HPDE6-E6E7 (cell line): ENCODE measurements around the gene PTP4A2.
"Not testable (repeated sequence)": the region's sequence is repeated elsewhere in the genome, so short reads cannot be mapped to it uniquely, and the experiment has no call there.

Source experiments
- DNase-seq: peaks from one replicate; pipeline ENCODE4 v3.0.0; 2011; ENCODE audit warnings: missing footprints; ENCODE audit errors: extremely low spot score

Gene PTP4A2

DNA sequence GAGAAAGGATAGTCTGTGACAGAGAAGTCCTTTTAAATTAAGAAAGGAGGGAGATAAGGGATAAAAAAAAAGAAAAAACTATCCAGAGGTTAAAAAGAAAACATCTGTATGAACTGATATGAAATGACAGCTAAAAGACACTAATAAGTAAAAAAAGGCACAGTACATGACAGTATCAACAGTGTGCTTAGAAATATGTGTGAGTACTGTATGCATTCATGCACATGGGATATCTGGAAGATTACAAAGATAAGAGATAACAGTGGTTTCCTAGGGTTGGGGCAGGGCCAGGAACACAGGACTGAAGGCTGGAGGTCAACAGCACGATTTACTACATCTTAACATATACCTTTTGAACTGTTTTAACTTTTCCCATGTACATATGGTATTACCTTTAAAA is 13.3 kb downstream of the PTP4A2 start:
- no peak for DNase-seq

DNA sequence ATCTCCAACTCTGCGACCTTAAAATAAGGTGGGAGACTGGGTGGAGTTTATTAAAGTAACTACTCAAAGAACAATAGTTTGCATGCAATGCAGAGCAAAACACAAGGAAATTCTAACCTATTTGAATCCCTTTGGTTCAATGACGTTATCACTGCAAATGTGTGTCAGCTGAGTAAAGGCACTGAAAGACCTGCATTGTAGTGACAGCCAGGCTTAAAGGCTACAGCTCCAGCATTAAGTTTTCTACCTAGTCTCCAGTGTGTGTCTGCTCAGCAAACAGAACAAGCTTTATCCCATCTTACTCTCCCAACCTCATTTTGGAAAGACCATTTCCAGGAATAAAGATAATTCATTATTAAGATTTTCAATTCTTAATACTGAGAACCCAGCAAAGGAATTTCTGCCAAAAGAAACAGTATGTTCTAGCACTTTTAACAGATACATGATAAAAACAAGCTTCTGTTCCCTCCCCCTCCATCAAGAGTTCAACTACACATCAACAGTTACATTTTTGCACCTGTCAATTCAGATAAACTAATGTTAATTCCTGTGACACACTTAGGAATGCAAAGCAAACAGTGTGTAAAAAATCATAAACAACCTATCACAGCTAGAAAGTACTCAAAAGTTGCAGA is 14.2 kb downstream of the PTP4A2 start:
- no peak for DNase-seq

DNA sequence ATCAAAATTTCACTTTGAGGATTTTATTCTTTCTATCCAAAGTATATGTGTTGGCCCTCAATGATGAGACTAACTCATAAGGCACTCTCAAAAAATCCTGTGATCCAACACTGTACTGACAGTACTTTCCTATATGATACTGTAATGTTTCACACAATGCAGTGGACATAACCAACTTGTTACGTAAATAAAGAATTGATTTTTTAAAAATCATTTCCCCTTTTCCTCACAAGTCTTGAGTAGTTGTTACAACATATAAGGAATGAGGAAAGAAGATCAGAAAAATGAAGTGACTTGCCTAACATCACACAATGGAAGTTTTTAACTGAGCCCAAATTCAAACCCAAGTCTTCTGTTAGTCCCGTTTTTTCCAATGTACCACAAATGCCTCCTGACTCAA is 17.2 kb downstream of the PTP4A2 start:
- no peak for DNase-seq

DNA sequence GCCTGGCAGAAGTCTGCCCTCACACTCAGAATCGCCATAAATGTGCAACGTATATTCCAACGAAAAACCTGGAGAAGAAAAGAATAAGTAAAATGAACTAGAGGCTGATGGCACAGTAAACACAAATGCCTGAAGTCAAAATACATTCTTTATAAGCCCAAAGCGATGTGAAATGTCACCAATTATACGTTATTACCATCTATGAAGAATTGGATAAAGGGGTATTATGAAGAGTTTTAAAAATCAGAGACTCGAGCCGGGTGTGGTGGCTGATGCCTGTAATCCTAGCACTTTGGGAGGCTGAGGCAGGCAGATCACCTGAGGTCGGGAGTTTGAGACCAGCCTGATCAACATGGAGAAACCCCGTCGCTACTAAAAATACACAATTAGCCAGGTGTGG is 18.6 kb downstream of the PTP4A2 start:
- no peak for DNase-seq

DNA sequence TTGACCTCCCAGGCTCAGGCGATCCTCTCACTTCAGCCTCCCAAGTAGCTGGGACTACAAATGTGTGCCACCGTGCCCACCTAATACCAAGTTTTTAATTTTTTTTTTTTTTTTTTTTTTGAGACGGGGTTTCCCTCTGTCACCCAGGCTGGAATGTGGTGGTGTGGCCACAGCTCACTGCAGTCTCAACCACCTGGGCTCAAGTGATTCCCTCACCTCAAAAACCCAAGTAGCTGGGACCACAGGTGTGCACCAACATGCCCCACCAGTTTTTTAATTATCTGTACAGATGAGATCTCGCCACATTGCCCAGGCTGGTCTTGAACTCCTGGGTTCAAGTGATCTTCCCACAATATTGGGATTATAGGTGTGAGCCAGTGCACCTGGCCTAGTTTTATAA is 22.7 kb downstream of the PTP4A2 start:
- no peak for DNase-seq

DNA sequence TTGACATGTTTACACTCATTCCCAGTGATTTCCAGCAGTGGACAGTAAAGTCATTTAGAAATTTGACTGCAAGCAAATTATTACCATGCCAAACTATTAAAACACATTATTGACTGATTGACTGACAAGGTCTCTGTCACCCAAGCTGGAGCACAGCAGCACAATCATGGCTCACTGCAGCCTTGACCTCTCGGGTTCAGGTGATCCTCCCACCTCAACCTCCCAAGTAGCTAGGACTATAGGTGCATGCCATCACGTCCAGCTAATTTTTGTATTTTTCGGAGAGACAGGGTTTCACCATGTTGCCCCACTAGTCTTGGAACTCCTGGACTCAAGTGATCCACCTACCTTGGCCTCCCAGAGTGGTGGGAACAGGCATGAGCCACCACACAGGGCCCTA is 24.2 kb downstream of the PTP4A2 start:
- DNase-seq, result no peak

DNA sequence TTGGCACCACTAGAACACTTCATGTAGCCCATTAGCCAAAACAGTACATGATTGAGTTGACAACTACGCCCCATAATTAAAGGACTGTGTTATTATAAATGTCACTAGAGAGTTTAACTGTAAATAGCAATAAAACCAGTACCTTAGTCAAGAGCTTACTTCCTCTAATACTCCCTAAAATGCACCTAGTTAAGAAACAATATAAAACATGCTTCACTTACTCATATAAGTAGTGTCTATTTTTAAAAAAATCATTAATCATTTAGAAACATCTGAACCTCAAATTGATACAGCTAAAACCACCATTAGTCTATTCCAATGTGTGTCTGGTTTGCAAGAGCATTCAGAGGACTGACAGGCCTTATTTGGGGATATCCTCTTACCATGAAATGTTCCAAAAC is 25.3 kb downstream of the PTP4A2 start:
- DNase-seq, result no peak

DNA sequence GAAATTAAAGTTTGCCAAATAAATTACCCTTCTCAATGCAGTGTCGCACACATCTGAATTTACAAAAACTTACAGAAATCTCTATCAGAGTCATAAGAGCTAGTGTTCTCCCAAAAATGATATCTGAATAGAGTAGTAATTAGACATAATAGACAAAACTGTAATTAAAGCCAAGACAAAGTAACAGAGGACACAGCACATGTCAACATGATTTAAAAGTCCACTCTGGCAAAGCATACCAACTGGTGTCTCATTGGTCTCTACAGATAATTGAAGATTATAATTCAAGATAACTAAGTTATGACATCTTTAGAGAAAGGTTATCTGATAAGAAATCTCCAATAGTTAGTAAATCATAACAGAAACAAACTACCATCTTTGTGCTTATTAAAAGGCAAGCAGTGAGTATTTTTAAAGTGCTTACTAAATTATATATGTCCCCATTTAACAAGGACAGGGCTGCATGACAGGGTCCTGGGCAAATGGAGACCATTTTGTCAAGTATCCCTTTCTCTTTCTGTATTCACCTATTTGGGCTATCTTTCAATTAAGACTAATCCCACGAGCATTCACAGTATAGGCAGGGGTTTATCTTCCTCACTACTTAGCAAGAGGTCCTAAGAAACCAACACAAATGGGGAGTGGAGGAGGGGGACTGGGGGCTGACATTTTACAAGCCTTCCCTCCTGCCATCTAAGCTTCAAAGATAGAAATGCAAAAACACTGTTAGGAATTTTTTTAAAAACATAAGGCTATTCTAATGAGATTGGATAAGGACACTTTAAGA is 26.0 kb downstream of the PTP4A2 start:
- no peak for DNase-seq

DNA sequence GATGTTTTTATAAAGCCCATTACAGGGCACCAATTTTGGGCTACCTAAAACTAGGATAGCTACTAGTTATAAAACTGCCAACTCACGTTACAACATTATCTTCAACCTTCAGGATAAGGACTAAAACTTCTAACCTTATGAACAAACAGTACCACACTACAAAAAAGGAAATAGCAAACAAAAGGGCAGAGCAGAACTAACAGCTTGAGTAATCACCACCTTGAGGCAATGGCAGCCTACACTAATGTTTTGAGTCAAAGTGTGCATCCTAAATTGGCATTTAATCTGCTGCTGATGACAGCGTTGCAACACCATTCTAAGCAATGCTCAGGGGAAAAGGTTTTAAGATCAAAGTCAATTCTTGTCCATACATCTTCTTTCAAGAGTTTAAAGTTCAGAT is 27.2 kb downstream of the PTP4A2 start:
- no peak for DNase-seq

DNA sequence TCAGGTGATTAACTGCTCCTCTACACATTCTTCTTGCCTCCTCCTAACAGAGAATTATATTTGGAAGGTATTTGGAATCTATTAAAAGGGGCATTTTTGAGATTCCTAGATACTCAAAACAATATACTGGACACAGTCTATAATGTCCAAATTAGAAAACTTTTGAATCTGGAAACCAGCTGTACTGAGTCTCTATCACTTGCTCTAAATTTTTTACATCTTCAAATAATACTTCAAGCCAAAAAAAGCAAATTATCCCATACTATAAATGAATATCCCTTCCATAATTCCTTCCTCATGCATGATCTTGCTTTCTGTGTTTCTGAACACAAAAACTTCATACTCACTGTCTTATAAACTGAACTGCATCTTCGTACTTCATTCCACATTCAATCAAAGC is 28.5 kb downstream of the PTP4A2 start:
- no peak for DNase-seq

DNA sequence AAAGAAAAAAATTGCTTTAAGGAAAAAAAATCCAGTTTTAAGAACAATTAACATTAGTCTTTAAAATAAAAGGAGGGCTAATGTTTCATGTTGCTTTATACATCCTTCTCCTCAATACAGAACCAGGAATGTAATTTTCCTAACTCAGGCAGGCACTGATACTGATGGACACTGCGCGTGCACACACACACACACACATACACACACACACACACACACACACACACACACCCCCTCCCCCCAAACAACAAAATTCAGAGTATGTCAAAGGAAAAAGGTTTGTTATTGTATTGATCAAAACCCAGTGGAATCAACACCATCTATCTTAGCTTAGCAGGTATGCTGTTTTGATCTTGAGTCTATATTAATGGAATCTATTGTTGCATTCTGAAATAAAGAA is 31.6 kb downstream of the PTP4A2 start:
- DNase-seq, result no peak

DNA sequence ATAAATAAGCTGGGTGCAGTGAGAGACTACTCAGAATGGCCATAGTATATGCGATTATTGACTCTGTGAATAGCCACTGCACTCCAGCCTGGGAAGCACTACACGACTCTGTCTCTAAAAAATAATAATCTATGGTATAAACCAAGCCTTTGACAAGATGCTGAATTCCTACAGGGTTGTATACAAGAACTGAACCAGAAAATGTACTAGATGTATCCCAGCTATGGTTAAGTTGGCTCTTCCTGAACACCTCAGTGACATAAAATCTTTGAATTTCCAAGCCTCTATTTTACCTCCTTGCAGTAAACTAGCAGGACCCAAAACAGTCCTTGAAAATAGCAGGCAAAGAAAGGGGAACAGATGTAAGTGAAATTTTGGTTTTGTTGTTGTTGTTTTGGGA is 32.5 kb downstream of the PTP4A2 start:
- no peak for DNase-seq

DNA sequence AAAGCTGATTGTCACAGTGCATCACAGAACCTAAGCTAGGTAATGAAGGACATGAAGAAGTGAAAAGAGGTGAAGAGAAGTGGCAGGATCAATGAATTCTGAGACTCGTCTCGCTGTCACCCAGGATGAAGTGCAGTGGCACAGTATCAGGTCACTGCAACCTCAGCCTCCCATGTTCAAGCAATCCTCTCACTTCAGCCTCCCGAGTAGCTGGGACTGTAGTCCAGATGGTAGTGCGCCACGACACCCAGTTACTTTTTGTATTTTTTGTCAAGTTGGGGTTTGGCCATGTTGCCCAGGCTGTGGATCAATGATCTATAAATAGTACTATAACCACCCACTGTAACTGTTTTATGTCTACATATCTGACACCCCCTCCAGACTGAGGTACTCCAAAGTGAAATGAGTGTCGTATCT is 33.1 kb downstream of the PTP4A2 start:
- no peak for DNase-seq

DNA sequence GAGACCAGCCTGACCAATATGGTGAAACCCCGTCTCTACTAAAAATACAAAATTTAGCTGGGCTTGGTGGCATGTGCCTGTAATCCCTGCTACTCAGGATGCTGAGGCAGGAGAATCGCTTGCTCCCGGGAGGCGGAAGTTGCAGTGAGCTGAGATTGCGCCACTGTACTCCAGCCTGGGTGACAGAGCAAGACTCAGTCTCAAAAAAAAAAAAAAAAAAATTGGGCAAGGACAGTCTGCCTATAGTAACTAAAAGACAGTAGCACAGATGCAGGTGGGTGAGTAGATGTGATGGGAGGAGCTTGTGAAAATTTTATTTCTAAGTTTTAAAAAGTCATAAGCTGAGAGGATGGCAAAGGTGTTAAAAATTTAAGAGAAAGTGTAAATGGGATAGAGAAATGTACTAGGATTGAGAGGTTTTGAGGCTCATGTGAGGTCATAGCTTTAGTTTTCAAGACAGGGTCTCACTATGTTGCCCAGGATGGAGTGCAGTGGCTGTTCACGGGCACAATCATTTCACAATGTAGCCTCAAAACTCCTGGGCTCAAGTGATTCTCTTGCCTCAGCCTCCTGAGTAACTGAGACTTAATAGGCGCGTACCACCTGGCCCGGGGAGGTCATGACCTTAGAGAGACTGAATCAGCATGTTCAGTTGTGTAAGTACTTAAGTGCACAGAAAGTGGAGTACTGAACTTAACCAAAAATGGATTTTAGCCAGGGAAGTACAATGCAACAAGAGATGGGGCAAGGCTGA is 33.7 kb downstream of the PTP4A2 start:
- DNase-seq, result no peak

DNA sequence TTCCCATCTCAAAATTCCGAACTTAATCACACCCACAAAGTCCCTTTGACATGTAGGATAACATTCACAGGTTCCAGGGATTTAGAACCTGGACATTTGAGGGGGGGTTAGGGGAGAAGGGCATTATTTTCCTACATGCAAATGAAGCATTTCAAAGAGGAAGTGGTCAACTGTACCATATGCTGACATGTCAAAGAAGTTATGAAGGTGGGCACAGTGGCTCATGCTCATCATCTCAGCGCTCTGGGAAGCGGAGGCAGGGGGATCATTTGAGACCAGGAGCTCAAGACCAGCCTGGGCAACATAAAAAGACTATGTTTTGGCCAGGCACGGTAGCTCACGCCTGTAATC is 35.7 kb downstream of the PTP4A2 start:
- no peak for DNase-seq

DNA sequence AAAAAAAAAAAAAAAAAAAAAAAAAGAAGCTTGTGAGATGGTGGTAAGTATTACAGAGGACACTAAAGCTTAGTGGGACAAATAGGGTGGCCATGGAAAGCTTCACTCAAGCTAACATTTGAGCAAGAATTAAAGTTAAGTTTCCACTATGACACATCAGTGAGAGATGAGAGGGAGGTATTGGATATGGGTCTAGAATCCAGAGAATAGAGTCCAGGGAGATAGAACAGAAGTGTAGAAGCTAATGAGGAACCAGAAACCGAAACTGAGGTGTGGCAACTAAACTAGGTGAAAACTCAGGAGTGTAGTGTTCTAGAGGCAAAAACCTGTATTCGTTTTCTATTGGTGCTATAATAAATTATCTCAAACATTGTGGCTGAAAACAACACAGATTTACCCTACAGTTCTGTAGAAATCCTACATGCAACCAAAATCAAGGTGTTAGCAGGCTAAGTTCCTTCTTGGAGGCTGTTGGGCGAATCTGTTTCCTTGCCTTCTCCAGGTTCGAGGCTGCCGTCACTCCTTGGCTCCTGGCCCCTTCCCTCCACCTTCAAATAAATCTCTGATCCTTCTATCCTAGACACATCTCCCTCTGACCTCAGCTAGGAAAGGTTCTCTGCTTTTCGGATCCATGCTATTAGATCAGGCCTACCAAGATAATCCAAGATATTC is 36.2 kb downstream of the PTP4A2 start:
- no peak for DNase-seq

DNA sequence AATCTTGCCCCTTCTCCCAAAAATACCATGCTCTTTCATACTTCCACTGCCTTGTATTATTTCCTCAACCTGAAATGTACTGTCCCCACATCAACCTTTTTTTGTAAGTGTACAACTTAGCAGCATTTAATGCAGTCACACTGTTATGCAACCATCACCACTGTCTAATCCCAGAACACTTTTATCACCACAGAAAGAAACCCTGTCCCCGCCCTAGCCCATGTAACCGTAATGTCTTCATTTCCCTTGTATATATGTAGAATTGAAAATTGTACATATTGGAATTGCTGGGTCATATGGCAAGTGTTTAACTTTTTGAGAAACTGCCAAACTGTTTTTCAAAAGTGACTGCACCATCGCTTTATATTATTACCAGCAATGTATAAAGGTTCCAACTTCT is 37.4 kb downstream of the PTP4A2 start:
- no peak for DNase-seq

DNA sequence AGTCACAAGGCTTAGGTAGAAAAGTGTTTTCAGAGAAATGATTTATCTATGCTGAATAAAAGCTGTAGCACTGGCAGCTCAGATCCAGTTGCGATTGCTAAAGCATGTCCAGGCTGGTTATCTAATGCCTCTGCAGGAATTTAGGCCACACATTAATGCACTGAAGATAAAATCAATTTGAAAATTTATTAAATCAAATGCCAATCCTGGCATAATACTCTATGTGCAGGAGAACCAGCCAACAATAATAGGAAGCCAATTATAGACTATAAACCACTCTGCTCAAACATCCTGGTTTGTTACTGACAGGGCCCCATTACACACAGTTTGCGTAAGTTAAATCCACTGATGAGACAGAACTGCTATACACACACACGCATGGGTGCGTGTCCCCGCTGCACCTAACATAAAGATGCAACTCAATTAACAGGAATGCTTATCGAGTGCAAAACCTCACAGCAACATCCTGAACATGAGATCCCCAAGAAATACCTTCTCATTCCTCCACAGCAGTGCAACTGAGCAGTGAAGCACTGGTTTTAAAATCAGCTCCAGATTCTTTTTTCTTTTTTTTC is 40.6 kb downstream of the PTP4A2 start:
- DNase-seq, result no peak

DNA sequence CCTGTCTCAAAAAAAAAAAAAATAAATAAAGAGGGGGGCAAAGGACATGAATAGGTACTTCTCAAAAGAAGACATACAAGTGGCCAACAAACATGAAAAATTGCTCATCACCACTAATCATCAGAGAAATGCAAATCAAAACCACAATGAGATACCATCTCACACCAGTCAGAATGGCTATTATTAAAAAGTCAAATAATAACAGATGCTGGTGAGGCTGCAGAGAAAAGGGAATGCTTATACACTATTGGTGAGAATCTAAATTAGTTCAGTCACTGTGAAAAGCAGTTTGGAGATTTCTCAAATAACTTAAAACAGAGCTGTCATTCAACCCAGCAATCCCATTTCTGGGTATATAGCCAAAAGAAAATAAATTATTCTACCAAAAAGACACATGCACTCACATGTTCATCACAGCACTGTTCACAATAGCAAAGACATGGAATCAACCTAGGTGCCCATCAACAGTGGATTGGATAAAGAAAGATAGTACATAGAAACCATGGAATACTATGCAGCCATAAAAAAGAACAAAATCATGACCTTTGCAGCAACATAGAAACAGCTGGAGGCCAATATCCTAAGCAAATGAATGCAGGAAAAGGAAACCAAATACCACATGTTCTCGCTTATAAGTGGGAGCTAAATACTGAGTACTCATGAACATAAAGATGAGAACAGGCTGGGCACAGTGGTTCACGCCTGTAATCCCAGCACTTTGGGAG is 42.5 kb downstream of the PTP4A2 start:
- not testable (repeated sequence) for DNase-seq

DNA sequence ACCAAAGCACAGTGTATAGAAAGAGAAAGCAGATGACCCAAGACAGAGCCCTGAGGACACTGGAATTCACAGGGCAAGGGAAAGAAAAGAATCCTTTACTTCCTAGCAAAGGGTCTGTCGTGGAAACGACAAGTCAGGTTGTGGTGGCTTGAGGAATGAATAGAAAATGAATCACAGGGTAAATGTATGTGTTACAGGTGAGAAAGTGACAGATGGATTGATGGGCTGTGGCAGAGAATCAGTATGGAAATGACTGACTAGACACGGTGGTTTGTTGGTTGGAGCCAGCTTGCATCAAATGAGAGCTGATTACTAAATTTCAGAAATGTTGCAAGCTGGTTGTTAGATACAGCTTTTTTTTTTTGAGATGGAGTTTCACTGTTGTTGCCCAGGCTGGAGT is 46.9 kb downstream of the PTP4A2 start:
- DNase-seq, result no peak

DNA sequence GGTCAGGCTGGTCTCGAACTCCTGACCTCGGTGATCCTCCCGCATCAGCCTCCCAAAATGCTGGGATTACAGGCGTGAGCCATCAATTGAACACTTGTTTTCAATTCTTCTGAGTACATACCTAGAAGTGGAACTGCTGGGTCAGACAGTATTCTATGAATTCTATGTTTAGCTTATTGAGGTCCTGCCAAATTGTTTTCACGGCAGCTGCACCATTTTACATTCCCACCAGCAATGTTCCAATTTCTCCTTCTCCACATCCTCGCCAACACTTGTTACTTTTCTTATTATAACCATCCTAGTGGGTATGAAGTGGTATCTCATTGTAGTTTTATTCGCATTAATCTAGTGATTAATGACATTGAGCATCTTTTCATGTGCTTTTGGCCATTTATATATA is 49.9 kb downstream of the PTP4A2 start:
- no peak for DNase-seq
